ENCODE measurements around the gene SELE. TPM values are rescaled to one million over a fixed set of nuclear protein-coding genes. Genes with fewer than 3 reads are reported as not detected.

The SELE gene
- total RNA-seq, 2 experiments from 2014 or later: not detected

DNA sequence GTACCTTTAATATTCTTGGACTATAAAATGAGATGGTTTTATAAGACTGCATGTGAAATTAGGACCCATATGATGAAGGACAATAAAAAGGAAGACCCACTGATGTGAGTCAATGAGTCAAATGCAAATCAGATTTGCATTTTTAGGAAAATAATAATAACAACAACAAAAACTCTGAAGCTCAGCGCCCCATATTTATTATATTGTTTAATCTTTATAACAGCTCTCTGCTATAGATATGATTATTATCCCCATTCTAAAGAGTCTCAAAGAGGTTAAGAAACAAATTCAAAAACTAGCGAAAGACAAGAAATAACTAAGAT, 21.6 kb downstream of the SELE start:
- ChIA-PET POLR2A (interaction anchor here (0.7 to 1.0 kb wide), 2 partner anchors 110 to 166 kb away, joined by 4 to 5 read pairs; no protein-coding TSS in a partner anchor), CTCF (interaction anchor here (0.7 to 2.1 kb wide), 35 partner anchors 10 to 187 kb away, joined by 3 to 28 read pairs (median 5); partner anchors contain the start of genes F5 and METTL18)
- no peak for DNase-seq
- peaks cover 26% of the 10 kb centered on the region for H3K36me3 Mint-ChIP-seq (ENCODE audit: low read depth)
- peaks cover 19% of the 10 kb centered on the region for H3K9me3 Mint-ChIP-seq
- H3K4me3 Mint-ChIP-seq: peak overlapping the region; percentile 94
- H3K27ac Mint-ChIP-seq: no peak overlapping the region
- peaks cover 21% of the 10 kb centered on the region for H3K27me3 Mint-ChIP-seq
- peaks cover 14% of the 10 kb centered on the region for H3K4me1 Mint-ChIP-seq

DNA sequence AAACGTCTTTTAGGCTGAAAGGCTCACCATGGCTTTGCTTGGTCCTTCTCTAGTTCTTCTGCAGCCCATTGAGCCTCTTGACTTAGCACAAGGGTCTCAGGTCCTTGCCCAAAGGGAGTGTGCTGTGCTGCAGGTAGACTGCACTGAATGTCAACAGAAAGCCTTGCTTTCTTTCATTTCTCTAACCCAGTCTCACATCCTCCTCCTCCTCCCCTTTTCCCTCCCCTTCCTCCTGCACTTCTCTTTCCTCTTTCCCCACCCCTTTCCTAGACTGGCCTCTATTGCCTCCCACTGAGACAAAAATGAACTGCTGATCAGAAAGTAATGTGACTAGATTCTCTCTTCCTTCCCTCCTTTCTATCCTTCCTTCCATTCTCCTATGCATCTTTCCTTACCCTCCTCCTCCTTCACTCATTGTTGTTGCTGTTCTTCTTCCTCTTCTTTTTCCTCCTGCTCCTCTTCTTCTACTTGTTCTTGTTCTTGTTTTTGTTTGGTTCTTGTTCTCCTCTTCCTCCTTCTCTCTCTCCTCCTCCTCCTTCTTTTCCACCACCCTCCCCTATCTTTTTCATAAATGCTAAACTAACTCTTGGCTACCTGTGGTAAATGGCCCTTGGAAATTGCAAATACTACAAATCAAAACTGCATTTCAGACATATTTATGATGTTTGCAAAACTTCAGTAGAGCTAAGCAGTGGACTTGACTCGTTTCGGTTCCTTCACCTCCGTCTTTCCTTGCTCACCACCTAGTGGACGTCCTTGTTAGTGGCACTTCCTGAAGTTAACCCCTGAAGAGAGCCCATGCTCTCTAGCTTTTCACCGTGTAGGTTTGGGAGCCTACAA, 22.2 kb downstream of the SELE start, which contains the start of gene SELL:
SELL (minus strand) TSS at position 152 of the 840 bp plus-strand sequence; CDS start at position 30, 122 bp downstream.
- H3K4me3 Mint-ChIP-seq: peak within 1 kb of the TSS; percentile 94
- H3K36me3 Mint-ChIP-seq (ENCODE audit: low read depth): peaks cover 32% of the 10 kb centered on the region
- peaks cover 19% of the 10 kb centered on the region for H3K4me1 Mint-ChIP-seq
- peaks cover 19% of the 10 kb centered on the region for H3K9me3 Mint-ChIP-seq
- DNase-seq: peak; percentile 88
- H3K27ac Mint-ChIP-seq: peak within 1 kb of the TSS; percentile 95
- peaks cover 19% of the 10 kb centered on the region for H3K27me3 Mint-ChIP-seq
- ChIA-PET POLR2A (interaction anchor here (0.7 to 1.0 kb wide), 2 partner anchors 110 to 166 kb away, joined by 4 to 5 read pairs; no protein-coding TSS in a partner anchor), CTCF (interaction anchor here (0.6 to 2.1 kb wide), 36 partner anchors 11 to 204 kb away, joined by 3 to 28 read pairs (median 4); partner anchors contain the start of genes F5 and METTL18)

DNA sequence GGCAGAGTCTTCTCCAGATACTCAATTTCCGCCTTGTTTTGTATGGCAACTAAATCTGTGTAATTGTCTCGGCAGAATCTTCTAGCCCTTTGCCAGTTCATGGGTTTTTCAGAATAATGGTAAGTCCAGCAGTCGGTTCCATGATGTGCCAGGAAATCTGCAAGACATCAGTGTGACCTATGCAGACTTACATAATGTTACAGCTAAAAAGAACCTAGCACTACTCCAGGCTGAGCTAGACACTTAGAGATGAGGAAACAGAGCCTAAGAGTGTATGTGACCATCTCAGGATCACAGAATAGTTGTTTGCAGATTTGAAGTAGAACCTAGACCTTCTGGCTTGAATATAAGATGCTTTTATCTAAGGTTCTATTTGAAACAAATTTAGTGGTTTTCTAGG, 25.2 kb downstream of the SELE start:
- Mint-ChIP-seq H3K9me3 (peaks cover 14% of the 10 kb centered on the region), H3K36me3 (ENCODE audit: low read depth) (peaks cover 62% of the 10 kb centered on the region), H3K27ac (peak overlapping the region; percentile 95), H3K4me3 (peak overlapping the region; percentile 94), H3K27me3 (peaks cover 4% of the 10 kb centered on the region), H3K4me1 (peaks cover 50% of the 10 kb centered on the region)
- no peak for DNase-seq
- ChIA-PET CTCF (interaction anchor here (1.1 to 3.1 kb wide), 4 partner anchors 8 to 151 kb away, joined by 3 to 14 read pairs (median 4); no protein-coding TSS in a partner anchor), POLR2A (interaction anchor here (1.7 kb wide), 1 partner anchor 16 kb away, joined by 10 read pairs; no protein-coding TSS in a partner anchor)

DNA sequence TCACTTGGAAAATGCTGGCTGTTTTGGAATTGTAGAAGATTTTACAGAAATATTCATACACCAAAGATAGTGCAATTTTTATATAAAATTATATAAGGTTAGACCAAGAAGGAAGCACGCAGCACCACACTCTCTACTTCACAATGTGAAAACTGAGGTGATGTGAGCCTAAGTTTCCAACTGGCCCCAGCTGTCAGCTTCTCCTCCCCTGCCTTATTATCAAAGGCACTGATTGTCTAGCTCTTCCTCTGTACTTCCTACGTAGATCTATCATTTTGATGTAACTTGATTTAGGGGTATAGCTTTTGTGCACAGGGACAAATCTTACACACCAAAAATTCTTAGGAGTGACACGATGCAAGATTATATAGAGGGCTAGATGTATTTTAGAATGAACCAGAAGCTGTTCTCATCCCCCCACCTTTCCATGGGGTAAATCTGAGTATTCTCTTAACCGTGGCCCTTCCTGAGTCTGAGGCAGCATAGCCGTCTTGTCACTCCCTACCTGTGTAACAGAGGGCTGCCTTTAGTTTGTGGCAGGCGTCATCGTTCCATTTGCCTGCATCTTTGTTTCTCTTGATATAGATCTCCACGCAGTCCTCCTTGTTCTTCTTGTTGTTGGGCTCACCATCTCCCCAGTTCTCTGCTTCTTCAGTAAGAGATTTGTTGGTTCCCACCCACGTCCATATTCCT, 25.8 kb downstream of the SELE start:
- POLR2A ChIA-PET: interaction anchor here (0.5 to 1.7 kb wide), 3 partner anchors 16 to 129 kb away, joined by 3 to 10 read pairs (median 3); no protein-coding TSS in a partner anchor
- DNase-seq: peak; percentile 43
- peaks cover 11% of the 10 kb centered on the region for H3K9me3 Mint-ChIP-seq
- H3K27me3 Mint-ChIP-seq: no peaks in the 10 kb centered on the region
- H3K27ac Mint-ChIP-seq: peak overlapping the region; percentile 95
- CTCF ChIA-PET: interaction anchor here (1.1 to 3.1 kb wide), 4 partner anchors 8 to 150 kb away, joined by 3 to 14 read pairs (median 4); no protein-coding TSS in a partner anchor
- H3K36me3 Mint-ChIP-seq (ENCODE audit: low read depth): peaks cover 68% of the 10 kb centered on the region
- peak overlapping the region; percentile 94 for H3K4me3 Mint-ChIP-seq
- peaks cover 56% of the 10 kb centered on the region for H3K4me1 Mint-ChIP-seq

DNA sequence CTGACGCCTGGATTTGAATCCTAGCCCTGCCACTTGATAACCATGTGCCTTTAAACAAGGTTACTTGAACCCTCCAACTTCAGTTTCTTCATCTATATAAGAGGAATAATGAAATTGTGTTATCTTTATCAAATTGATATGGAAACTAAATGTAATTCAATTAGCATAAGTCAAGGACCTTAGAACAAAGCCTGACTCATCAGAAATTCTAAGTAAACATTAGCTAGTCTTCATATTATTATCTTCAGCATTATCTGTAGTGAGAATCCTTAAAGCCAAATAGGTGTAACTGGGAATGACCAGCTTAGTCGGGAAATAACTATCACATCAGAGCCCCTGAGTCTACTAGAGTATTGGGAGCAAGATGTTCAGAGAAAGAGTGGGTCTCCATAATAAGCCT, 29.1 kb downstream of the SELE start:
- peaks cover 75% of the 10 kb centered on the region for H3K4me1 Mint-ChIP-seq
- no peaks in the 10 kb centered on the region for H3K27me3 Mint-ChIP-seq
- H3K4me3 Mint-ChIP-seq: peak overlapping the region; percentile 94
- ChIA-PET CTCF (interaction anchor here (0.9 to 2.9 kb wide), 3 partner anchors 11 to 14 kb away, joined by 3 to 13 read pairs (median 3); no protein-coding TSS in a partner anchor), POLR2A (no interaction called here)
- DNase-seq: no peak
- peak overlapping the region; percentile 79 for H3K27ac Mint-ChIP-seq
- H3K9me3 Mint-ChIP-seq: peaks cover 4% of the 10 kb centered on the region
- H3K36me3 Mint-ChIP-seq (ENCODE audit: low read depth): peaks cover 95% of the 10 kb centered on the region

DNA sequence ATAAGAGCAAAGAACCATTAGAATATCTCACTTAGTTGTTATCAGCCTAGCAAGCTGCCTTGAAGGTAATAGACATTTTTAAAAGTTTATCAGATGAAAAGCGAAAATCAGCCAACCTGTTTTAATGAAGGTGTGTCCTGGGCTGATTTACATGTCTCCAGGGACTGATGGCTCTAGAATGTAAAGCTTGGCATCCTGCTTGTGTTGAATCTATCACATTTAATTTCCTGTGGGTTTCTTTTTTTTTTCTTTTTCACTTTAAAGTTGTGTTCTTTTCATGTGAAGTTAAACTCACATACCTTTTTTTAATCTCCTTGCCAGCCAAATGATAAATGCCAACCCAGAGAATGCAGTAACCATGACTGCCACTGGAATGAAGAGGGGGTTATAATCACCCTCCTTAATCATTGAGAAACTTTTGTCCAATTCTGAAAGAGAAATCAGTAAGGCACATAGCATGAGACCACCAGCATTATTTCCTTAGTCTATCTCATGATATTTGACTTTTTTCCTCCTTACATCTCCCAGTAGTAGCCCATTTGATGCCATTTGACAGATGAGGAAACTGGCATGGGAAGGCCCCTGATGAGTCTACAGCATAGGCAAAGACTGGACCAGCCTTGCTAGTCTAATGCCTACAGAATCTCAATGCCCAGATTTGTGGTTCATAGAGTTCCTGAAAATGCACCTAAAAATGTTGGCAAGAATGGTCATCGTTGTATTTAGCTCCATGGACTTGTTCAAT, 32.4 kb downstream of the SELE start:
- peaks cover 4% of the 10 kb centered on the region for H3K9me3 Mint-ChIP-seq
- no peak for DNase-seq
- no peaks in the 10 kb centered on the region for H3K27me3 Mint-ChIP-seq
- peaks cover 96% of the 10 kb centered on the region for H3K4me1 Mint-ChIP-seq
- ChIA-PET CTCF (interaction anchor here (0.6 to 5.4 kb wide), 6 partner anchors 8 to 353 kb away, joined by 3 to 27 read pairs (median 7); partner anchors contain the start of gene F5), POLR2A (interaction anchor here (1.4 kb wide), 1 partner anchor 100 kb away, joined by 4 read pairs; no protein-coding TSS in a partner anchor)
- peak overlapping the region; percentile 44 for H3K4me3 Mint-ChIP-seq
- H3K27ac Mint-ChIP-seq: peak overlapping the region; percentile 87
- H3K36me3 Mint-ChIP-seq (ENCODE audit: low read depth): peaks cover 98% of the 10 kb centered on the region

DNA sequence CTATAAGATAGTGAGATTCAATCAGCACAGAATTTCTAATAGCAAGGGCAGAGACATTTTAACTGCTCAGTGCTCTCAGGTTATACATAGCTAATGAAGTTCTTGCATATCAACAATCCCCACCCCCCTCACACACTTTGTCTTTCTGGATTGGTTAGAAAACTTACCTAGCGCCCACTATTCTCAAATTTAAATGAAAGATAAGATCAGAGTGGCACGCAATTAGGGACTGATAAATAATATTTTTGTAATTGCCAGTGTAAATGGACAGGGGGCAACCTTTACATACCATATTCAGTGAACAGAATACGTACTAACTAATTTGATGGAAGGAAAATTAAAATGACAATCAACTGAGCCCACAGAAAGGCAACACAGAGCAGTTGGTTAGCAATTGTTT, 34.2 kb downstream of the SELE start:
- POLR2A ChIA-PET: no interaction called here
- Mint-ChIP-seq H3K4me1 (peaks cover 96% of the 10 kb centered on the region), H3K36me3 (ENCODE audit: low read depth) (peaks cover 98% of the 10 kb centered on the region), H3K27me3 (no peaks in the 10 kb centered on the region), H3K27ac (peak overlapping the region; percentile 87), H3K4me3 (peak overlapping the region; percentile 48), H3K9me3 (no peaks in the 10 kb centered on the region)
- CTCF ChIA-PET: interaction anchor here (0.6 to 5.4 kb wide), 6 partner anchors 9 to 242 kb away, joined by 3 to 27 read pairs (median 4); partner anchors contain the start of gene F5
- no peak for DNase-seq

DNA sequence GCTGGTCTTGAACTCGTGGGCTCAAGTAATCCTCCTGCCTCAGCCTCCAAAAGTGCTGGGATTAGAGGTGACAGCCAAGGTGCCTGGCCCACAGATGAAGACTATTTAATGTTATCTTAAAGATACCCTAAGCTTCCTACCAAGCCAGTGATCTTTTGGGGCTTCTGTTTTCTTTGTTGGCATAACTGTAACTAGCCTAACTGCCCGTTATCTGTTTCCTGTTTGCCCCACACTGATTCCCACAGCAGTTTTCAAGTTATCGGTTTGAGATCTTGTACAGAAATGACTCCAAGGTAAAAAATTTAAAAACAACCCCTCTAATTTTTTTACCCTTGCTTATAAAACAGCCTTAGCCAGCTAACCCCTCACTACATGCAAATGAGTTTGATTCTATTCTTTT, 34.9 kb downstream of the SELE start:
- POLR2A ChIA-PET: interaction anchor here (1.0 kb wide), 1 partner anchor 11 kb away, joined by 4 read pairs; no protein-coding TSS in a partner anchor
- peaks cover 96% of the 10 kb centered on the region for H3K4me1 Mint-ChIP-seq
- H3K27ac Mint-ChIP-seq: peak overlapping the region; percentile 87
- H3K4me3 Mint-ChIP-seq: peak overlapping the region; percentile 48
- H3K9me3 Mint-ChIP-seq: no peaks in the 10 kb centered on the region
- DNase-seq: peak; percentile 41
- H3K36me3 Mint-ChIP-seq (ENCODE audit: low read depth): peaks cover 98% of the 10 kb centered on the region
- no peaks in the 10 kb centered on the region for H3K27me3 Mint-ChIP-seq
- CTCF ChIA-PET: interaction anchor here (0.6 to 5.4 kb wide), 5 partner anchors 13 to 242 kb away, joined by 3 to 27 read pairs (median 5); partner anchors contain the start of gene F5

DNA sequence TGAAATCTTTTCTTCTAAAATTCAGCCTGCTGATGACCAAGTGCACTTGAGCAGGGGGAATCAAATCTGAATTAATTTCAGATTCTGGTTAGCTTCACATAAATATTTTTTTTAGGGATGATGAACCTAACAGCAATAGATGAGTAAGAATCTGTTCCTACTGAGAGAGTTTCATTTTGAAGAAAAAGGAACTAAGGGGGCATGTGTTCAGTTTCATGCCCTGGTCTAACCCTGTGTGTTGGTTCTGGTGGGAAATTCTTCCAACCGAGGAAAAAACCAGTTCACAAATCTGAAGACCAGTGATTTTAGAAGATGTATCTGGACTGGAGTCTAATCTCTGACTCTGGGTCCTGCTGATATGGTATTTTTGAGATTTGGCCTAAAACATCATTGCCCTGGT, 36.1 kb downstream of the SELE start:
- H3K9me3 Mint-ChIP-seq: no peaks in the 10 kb centered on the region
- H3K27me3 Mint-ChIP-seq: no peaks in the 10 kb centered on the region
- H3K27ac Mint-ChIP-seq: peak overlapping the region; percentile 87
- no peak overlapping the region for H3K4me3 Mint-ChIP-seq
- H3K36me3 Mint-ChIP-seq (ENCODE audit: low read depth): peaks cover 94% of the 10 kb centered on the region
- ChIA-PET POLR2A (no interaction called here), CTCF (interaction anchor here (1.4 kb wide), 1 partner anchor 14 kb away, joined by 5 read pairs; no protein-coding TSS in a partner anchor)
- DNase-seq: no peak
- H3K4me1 Mint-ChIP-seq: peaks cover 96% of the 10 kb centered on the region

DNA sequence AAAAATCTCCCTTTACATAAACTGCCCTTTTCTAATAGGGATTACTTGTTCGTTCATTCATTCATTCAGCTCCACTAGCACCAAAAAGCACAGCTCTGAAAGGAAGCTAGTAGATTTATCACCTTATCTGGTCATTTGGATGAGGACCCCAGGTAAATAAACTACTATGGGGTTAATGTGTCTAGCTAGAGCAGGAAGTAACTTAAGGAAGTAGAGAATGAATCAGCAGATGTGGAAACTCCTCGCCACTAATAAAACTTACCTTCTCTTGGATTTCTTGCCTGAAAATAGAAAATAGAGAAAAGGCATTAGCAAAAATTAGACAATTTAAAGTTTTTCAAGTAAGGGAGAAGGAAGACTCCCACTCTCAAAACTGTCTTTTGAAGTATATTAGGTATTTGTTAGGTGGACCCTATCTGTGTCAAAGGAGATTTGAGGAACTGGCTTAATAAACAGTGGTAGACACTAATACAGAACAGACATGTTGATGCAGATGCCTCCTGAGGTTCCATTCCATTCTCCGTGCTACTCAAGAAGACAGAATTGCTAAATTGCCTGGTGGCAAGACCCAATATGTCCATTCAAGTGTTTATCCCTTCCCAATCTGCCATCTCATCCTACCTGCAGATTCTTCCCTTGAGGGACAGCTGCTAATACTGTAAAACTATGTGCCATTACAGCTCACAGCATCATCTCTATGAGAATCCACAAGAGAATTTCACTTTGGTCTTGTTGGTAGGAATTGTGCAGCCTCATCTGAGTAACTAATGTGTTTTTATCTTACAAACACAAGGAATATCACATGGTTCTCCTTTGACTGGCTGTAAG, 37.4 kb downstream of the SELE start:
- H3K27ac Mint-ChIP-seq: peak overlapping the region; percentile 73
- peaks cover 88% of the 10 kb centered on the region for H3K36me3 Mint-ChIP-seq (ENCODE audit: low read depth)
- H3K4me1 Mint-ChIP-seq: peaks cover 95% of the 10 kb centered on the region
- CTCF ChIA-PET: interaction anchor here (0.6 to 3.9 kb wide), 7 partner anchors 11 to 110 kb away, joined by 3 to 10 read pairs (median 4); partner anchors contain the start of gene F5
- H3K9me3 Mint-ChIP-seq: no peaks in the 10 kb centered on the region
- no peaks in the 10 kb centered on the region for H3K27me3 Mint-ChIP-seq
- DNase-seq: no peak
- POLR2A ChIA-PET: interaction anchor here (0.7 to 2.4 kb wide), 2 partner anchors 10 to 74 kb away, joined by 3 to 6 read pairs; no protein-coding TSS in a partner anchor
- H3K4me3 Mint-ChIP-seq: no peak overlapping the region

All from activated CD4-positive, alpha-beta T cell treated with anti-CD3 and anti-CD28 coated beads, Interleukin-2, amount 10 ng/mL, durations not matched to agents 7 days and 5 days (primary cell).